AG09309 (cell line): ENCODE data around the gene CKLF.
A peak's percentile ranks its signal among the peaks of the same experiment; 100 is the strongest.
"Not testable (repeated sequence)": the region's sequence is repeated elsewhere in the genome, so short reads cannot be mapped to it uniquely, and the experiment has no call there.

Experiments
- DNase-seq: peaks from one replicate; pipeline ENCODE4 v3.0.0-alpha.2; 2010; ENCODE audit warnings: low read depth
- H3K4me3 ChIP-seq: 2 replicates; pipeline ENCODE4 v1.5.1; 2011; ENCODE audit warnings: mild to moderate bottlenecking, low read depth, low read length, moderate library complexity; ENCODE audit not compliant: control insufficient read depth
- TF ChIP-seq, protein P1 (sequence below): IDR thresholded peaks from 2 replicates; pipeline ENCODE4 v1.5.1; 2011; ENCODE audit warnings: mild to moderate bottlenecking, low read depth, low read length, inconsistent platforms; ENCODE audit not compliant: insufficient read depth, control insufficient read depth; ENCODE audit errors: missing control alignments

Gene CKLF

DNA sequence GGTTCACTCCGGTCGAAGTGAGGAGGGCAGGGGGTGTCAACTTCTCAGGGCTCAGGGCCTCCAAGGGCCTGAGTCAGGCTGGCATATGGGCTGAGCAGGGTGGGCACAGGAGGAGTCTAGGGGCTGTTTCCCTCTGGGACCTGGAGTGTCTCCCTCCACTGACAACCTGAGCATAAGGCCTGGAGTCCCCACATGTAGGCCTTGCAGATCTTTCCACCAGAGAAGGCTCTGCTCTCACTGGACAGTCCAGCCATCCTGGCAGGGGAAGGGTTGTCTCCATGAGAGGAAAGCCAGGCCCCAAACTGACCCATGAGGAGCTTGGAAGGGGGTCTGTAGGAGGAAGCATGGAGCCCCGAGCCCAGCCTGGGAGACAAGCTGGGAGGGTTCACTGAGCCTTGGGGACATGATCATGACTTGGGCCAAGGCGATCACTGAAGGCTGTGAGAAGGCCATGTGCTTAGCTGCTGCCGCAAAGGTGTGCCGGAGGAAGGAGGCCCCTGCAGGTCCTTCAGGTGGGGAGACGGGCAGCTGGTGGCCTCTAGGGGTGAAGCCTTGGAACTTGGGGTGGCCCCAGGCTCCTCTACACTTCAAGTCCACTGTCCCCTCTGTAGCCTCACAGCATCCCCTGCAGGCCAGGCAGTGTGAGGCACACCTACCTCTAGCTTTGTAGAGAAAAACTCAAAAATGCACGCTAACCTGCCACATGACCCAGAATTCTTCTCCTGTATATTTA, 36.8 kb downstream of the CKLF start:
- DNase-seq: no peak
- no peak overlapping the region for H3K4me3 ChIP-seq
- TF ChIP-seq, protein P1, sequence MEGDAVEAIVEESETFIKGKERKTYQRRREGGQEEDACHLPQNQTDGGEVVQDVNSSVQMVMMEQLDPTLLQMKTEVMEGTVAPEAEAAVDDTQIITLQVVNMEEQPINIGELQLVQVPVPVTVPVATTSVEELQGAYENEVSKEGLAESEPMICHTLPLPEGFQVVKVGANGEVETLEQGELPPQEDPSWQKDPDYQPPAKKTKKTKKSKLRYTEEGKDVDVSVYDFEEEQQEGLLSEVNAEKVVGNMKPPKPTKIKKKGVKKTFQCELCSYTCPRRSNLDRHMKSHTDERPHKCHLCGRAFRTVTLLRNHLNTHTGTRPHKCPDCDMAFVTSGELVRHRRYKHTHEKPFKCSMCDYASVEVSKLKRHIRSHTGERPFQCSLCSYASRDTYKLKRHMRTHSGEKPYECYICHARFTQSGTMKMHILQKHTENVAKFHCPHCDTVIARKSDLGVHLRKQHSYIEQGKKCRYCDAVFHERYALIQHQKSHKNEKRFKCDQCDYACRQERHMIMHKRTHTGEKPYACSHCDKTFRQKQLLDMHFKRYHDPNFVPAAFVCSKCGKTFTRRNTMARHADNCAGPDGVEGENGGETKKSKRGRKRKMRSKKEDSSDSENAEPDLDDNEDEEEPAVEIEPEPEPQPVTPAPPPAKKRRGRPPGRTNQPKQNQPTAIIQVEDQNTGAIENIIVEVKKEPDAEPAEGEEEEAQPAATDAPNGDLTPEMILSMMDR: peak; percentile 75

DNA sequence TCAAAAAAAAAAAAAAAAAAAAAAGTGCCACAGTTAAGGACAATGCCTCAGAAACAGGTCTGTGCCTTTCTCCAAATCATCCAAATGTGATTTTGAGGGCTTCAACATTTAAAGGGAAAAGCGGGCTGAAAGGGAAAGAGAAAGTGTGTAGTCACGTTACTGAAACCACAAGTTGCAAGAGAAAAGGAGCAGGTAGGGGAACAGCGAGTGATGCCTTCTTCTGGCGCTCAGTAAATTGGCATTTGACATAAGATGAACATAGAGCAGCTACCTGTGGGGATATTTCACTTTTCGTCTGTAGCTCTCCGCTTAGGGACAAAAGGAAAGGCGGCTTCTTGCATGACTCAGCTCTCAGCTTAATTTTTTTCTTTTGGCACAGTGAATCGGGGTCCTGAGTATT, 37.9 kb downstream of the CKLF start:
- H3K4me3 ChIP-seq: no peak overlapping the region
- TF ChIP-seq, protein P1: no peak
- DNase-seq: no peak

DNA sequence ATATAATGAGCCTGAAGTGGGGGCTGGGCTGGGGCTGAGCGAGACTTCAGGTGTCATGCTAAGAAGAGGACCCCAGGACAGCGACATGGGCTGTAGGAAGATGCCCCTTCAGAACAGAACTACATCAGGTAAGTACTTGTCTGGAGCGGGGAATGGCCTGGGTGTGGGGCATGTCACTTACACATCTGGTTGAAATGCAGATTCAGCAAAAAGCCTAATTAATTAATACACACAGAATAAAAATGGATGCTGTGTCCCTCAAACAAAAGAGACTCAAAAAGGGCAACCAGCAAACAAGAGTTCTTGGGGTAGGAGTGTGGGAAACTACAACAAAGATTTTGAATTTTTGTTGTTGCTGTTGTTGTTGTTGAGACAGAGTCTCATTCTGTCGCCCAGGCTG, 38.6 kb downstream of the CKLF start:
- DNase-seq: no peak
- TF ChIP-seq, protein P1: no peak
- H3K4me3 ChIP-seq: no peak overlapping the region

DNA sequence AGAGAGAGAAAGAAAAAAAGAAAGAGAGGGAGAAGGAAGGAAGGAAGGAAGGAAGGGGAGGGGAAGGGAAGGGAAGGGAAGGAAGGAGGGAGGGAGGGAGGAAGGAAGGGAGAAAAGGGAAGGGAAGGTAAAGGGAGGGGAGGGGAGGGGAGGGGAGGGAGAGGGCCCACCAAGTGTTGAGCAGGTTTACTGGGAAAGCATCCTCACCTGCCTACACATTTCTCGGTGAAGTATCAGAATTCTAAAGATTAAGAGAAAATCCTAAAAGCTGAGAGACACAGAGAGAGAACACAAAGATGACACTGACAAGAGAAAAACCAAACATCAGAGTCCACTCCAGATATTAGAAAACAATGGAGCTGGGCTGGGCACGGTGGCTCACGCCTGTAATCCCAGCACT, 39.9 kb downstream of the CKLF start:
- TF ChIP-seq, protein P1: no peak
- DNase-seq: no peak
- no peak overlapping the region for H3K4me3 ChIP-seq

DNA sequence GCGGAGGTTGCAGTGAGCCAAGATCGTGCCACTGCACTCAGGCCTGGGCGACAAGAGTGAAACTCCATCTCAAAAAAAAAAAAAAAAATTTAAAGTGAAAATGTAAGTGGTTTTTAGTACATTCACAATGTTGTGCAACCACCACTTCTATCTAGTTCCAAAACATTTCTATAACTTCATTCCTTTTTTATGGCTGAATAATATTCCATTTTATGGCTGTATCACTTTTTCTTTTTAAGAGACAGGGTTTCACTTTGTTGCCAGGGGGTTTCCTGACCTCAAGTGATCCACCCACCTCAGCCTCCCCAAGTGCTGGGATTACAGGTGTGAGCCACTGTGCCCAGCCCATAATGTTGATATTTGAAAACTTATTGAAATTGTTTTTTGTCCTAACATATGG, 40.4 kb downstream of the CKLF start:
- TF ChIP-seq, protein P1: no peak
- no peak overlapping the region for H3K4me3 ChIP-seq
- DNase-seq: no peak

DNA sequence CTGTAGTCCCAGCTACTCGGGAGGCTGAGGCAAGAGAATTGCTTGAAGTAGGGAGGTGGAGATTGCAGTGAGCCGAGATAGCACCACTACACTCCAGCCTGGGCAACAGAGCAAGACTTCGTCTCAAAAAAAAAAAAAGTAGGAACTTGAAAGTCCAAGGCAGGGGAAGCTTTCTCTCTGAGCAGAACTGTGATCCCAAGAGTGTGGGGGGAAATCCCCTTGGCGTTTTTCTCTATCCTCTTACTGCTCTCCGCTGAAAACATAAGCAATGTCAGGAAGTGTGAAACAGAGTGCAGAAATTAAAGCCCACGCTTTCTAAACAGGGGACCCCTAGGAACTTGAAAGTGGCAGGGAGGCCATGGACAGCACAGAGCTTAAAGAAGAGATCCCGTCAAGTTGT, 42.4 kb downstream of the CKLF start:
- TF ChIP-seq, protein P1: no peak

DNA sequence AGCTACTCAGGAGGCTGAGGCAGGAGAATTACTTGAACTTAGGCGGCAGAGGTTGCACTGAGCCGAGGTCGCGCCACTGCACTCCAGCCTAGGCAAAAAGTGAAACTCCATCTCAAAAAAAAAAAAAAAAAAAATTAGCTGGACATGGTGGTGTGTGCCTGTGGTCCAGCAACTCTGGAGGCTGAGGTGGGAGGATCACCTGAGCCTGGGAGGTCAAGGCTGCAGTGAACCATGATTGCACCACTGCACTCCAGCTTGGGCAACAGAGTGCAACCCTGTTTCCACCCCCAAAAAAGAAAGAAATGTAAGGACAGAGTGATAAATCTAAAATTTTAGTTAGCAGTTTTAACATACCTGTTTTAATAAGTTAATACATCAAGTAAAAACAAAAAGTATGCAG, 44.2 kb downstream of the CKLF start:
- not testable (repeated sequence) for H3K4me3 ChIP-seq, DNase-seq

More for the DNA sequence above, 42.4 kb downstream of the CKLF start:
- DNase-seq: no peak
- H3K4me3 ChIP-seq: no peak overlapping the region
